ENCODE results near the gene U2AF2. TPM values are rescaled to one million over a fixed set of nuclear protein-coding genes. Genes with fewer than 3 reads are reported as not detected.

The U2AF2 gene
- total RNA-seq, 1 experiment from 2014 or later = 321 TPM

DNA sequence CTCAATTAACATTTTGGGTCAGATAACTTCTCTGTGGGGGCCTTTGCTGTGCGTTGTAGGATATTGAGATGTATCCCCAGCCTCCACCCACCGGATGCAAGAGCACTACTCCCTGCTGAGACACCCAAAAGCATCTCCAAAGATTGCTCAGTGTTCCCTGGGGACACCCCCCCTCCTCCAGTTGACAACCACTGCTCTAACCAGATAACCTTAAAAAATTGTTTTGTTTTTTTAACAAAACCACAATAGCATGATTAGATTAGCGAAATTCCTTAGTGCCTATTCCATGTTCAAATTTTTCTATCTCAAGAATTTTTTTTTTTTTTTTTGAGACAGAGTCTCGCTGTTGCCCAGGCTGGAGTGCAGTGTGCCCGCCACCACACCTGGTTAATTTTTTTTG, 17.6 kb downstream of the U2AF2 start:
- peaks cover 40 to 61% (median 53%) of the 10 kb centered on the region in 3 experiments for H3K36me3 Mint-ChIP-seq (ENCODE audit: insufficient read depth in 1 of 3, low read depth in 3 of 3)

More for the DNA sequence above, 17.6 kb downstream of the U2AF2 start:
- Histone ChIP-seq H4K8ac (replicated peaks; ENCODE audit: insufficient read length, low read depth, low read length) (no peak overlapping the region), H3K4me1 (ENCODE audit: insufficient read depth, low read length) (no peaks in the 10 kb centered on the region), H3K27ac (ENCODE audit: insufficient read length, low read depth, low read length) (no peak overlapping the region), H4K91ac (ENCODE audit: insufficient read length, low read depth, low read length) (no peak overlapping the region), H3K27me3 (ENCODE audit: insufficient read depth, low read length) (no peaks in the 10 kb centered on the region), H3K56ac (ENCODE audit: insufficient read length, low read depth, low read length) (no peak overlapping the region), H2AK5ac (ENCODE audit: insufficient read length, low read length) (no peak overlapping the region), H2BK120ac (ENCODE audit: low read depth, low read length, poor library complexity, severe bottlenecking) (no peak overlapping the region), H4K20me1 (ENCODE audit: control insufficient read depth, insufficient read depth, insufficient read length) (no peaks in the 10 kb centered on the region), H2BK5ac (ENCODE audit: insufficient read length, low read length) (no peak overlapping the region), H3K9me3 (ENCODE audit: control insufficient read depth, low read depth, low read length) (no peaks in the 10 kb centered on the region), H3K4me2 (ENCODE audit: insufficient read depth, insufficient read length, low read length) (no peak overlapping the region), H4K5ac (ENCODE audit: insufficient read length, low read depth, low read length) (no peak overlapping the region), H3K9ac (ENCODE audit: extremely low read depth, insufficient read length, low read length) (no peak overlapping the region), H2AFZ (ENCODE audit: low read length) (no peak overlapping the region), H3K23ac (ENCODE audit: insufficient read length, low read depth, low read length) (no peak overlapping the region), H3K79me2 (ENCODE audit: insufficient read depth, low read length) (peaks cover 16% of the 10 kb centered on the region; the same call in 1 of the 2 replicates), H3K79me1 (ENCODE audit: insufficient read depth, low read depth, low read length, poor library complexity, severe bottlenecking) (peaks cover 12% of the 10 kb centered on the region), H2BK12ac (ENCODE audit: insufficient read length, low read depth, low read length) (no peak overlapping the region), H3K14ac (ENCODE audit: insufficient read depth, low read length) (no peak overlapping the region), H2BK15ac (ENCODE audit: low read depth, low read length) (no peak overlapping the region), H3K23me2 (ENCODE audit: insufficient read length, low read depth, low read length, poor library complexity, severe bottlenecking) (peaks cover 6% of the 10 kb centered on the region), H3T11ph (ENCODE audit: low read length) (no peak overlapping the region), H3K18ac (ENCODE audit: insufficient read length, low read depth, low read length) (no peak overlapping the region), H2BK20ac (ENCODE audit: low read depth, low read length, poor library complexity, severe bottlenecking) (no peak overlapping the region), H3K4ac (ENCODE audit: low read depth, low read length) (no peak overlapping the region)
- H3K4me3 Mint-ChIP-seq = peak overlapping the region; percentile 26 to 59; a peak in 3 of 5 replicates
- no peaks in the 10 kb centered on the region for H3K27me3 Mint-ChIP-seq (ENCODE audit: low read depth)
- peaks cover 39 to 48% of the 10 kb centered on the region in 2 experiments for H3K4me1 Mint-ChIP-seq
- DNase-seq = no peak
- peak overlapping the region; percentile 28 to 87 (median 85); a peak in 6 of 7 replicates for H3K27ac Mint-ChIP-seq
- no peaks in the 10 kb centered on the region; a peak in 1 of 5 replicates for H3K9me3 Mint-ChIP-seq
- TF ChIP-seq, protein P1, sequence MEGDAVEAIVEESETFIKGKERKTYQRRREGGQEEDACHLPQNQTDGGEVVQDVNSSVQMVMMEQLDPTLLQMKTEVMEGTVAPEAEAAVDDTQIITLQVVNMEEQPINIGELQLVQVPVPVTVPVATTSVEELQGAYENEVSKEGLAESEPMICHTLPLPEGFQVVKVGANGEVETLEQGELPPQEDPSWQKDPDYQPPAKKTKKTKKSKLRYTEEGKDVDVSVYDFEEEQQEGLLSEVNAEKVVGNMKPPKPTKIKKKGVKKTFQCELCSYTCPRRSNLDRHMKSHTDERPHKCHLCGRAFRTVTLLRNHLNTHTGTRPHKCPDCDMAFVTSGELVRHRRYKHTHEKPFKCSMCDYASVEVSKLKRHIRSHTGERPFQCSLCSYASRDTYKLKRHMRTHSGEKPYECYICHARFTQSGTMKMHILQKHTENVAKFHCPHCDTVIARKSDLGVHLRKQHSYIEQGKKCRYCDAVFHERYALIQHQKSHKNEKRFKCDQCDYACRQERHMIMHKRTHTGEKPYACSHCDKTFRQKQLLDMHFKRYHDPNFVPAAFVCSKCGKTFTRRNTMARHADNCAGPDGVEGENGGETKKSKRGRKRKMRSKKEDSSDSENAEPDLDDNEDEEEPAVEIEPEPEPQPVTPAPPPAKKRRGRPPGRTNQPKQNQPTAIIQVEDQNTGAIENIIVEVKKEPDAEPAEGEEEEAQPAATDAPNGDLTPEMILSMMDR (conservative IDR thresholded peaks at IDR 0.05) = no peak
- no CpG with 5 or more reads among the region's 5 CpGs for WGBS (ENCODE audit: extremely low coverage, insufficient read length, low lambda C conversion rate)
